CD4-positive, alpha-beta T cell treated with Interleukin-2 at 100 ng/mL for 4 hours (primary cell): ENCODE measurements around the gene CELF6.
"Not testable (repeated sequence)": the region's sequence is repeated elsewhere in the genome, so short reads cannot be mapped to it uniquely, and the experiment has no call there.

Source experiments
- DNase-seq: peaks from one replicate; pipeline ENCODE4 v3.0.0-alpha.2; 2020; ENCODE audit warnings: low spot score

Gene CELF6

DNA sequence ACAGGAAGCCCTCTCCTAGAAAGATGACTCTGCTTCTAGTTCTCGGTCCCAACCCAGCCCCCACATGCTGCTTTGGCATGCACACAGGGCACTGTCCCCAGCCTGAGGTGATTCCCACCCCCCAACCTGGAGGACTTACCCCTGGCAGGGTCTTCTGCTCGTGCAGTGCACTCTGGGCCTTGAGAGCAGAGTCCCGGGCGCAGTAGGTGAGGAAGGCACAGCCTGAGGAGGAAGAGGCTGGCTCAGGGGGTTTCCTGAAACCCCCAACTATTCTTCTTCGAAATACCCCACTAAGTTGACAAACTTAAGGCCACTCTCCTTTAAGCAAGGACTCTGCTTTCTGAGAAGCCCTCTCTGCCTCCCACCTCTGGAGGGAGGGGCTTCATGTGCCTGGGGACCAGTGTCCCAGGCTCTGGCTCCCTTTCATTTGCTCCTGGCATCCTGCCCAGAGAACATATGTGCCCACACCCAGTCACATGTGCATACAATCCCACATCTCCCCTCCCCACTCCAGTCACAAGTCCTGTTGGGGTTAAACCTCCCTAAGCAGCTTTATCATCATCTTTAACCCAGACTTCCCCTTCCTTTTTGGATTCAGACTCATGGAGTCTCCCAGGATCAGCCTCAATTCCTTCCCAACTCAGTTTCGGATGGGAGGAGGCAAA lies 4.1 kb downstream of the CELF6 start:
- no peak for DNase-seq

DNA sequence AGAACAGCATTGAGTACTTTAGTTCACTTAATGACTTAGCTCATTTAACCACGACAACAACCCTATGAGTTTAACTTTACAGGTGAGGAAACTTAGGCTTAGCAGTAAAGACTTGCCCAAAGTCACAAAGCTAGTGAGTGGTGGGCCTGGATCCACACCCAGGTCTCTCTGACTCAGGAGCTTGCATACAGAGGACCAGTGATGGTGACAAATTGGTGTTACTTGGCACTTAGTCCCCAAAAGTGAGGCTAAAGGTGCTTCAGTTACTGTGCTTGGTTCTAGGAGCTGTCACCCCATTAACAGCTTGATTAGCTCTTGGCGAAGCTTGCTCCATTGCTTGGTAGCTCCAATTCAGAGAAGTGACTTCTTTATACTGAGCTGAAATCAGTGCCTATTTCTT lies 6.1 kb downstream of the CELF6 start:
- DNase-seq = no peak

DNA sequence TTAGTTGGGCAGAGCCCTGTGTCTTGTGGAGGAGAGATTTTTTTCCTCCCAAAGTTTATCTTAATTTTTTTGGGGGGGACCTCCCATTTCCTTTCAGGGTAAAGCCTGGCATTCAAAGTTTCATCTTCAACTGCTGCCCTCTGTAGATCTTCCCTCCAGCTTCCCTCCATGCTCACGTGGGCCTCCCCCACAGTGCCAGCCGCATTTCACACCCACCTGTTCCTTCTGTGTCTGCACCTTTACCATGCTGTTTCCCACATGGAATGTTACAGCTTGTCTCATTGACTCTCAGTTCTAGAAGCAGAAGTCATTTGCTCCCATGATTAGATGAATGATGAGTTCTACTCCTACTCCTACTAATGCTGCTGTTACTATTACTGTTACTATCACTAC lies 6.5 kb downstream of the CELF6 start:
- no peak for DNase-seq

DNA sequence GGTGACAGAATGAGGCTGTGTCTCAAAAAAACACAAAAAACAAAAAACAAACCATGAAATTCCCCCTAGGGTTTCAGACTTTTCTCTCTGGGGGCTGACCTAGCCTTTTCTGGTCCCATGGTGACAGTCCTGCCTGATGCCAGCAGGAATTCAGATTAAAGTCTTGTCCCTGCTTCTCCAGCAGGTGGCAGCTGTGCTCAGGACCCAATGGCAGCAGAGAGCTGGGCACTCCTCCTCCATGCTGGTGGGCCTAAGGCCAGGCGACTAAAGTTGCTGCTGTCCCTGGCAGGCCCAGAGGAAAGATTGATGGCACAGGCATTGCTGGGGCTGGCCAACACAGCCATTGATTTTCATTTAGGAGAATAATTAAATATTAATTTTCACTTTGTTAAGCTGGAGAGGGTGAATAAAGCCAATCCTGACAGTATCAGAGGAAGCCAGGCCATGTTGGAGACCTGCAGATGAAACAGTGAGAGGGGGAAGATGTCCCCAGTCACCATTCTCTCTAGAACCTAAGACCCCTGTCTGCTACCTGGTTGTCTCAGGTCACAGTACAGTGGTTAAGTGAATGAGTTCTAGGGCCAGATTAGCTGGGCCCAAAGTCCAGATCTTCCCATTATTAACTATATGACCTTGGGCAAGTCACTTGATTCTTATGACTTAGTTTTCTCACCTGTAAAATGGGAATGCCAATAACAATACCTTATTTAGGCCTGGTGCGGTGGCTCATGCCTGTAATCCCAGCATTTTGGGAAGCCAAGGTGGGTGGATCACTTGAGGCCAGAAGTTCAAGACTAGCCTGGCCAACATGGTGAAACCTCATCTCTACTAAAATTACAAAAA lies 7.1 kb downstream of the CELF6 start:
- DNase-seq = peak; percentile 61

DNA sequence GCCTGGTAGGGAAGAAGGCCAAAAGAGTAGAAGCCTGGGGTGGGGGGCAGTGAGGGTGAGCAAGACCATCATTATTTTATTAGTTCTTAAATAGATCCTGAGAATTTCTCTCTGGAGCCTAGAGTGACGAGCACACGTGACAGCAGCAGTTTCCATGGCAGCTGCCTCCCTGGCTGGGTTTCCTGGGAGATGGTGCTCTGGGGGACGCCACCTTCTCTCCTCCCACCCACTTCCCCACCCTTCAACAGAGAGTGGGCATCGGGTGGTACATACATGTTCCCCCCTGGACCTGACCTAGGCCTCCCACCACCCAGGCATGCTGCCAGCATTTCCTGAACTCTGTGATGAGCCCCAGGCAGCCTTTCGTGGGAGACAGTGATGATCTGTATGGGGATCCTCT lies 12.9 kb downstream of the CELF6 start:
- no peak for DNase-seq

DNA sequence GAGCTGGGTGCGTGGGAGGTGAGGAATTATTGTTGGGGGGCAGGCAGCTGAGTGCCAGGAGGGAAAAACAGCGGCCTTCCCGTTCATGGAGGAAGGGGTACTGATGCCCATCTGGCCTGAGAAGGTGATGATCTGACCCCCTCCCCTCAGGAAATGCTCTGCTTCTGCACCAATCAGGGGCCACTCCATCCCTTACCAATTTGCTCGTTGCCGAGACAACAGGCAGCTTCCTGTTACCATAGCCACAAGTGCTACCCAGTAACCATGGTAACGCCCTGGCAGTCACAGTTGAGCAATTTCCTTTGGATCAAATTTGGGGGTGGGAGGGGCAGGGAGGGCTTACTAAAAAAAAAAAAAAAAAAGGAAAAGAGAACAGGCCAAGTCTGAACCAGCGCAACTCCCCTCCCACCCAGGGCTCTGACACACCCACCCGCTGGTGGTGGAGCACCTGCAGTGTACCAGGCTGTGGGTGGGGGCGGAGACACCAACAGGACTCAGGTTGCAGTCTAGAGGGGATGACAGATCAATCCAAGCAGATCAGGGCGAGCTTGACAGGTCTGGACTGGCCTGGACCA lies 13.7 kb downstream of the CELF6 start:
- DNase-seq = peak; percentile 75

DNA sequence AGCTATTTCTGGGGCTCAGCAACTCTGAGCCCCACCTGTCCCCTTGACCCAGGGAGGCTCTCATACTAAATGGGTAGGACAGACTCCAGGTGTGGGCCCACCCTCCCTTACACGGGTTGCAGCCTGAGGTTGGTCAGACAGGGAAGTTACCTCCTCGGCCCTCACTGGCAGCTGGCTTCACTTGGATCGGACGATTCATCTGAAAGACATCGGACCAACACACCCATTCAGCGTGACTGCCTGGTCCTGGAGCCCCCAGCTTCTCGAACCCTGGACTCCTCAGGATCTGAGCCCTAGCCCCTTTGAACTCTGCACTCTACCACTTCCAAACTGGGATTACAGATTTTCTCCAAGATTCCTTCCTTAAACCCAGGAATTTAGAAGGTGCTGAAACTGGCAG lies 15.4 kb downstream of the CELF6 start:
- DNase-seq = no peak

DNA sequence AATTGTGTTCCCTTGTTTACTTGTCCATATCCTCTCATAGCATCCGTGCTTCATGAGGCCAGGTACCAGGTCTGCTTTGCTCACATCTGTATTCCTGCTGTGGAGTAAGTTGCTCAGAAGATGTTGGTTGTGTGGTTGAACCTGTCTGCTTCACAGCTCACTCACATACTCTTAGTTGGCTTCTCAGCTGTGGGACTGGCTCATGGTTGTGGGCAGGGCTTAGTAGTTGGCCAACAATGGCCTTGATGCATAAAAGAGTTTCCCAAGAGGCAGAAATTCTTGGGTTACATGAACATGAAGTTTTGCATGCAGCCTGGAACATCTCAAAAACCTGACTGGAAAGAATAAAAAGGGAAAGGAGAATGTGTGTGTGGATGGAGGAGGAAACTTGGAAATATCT lies 17.0 kb downstream of the CELF6 start:
- no peak for DNase-seq

DNA sequence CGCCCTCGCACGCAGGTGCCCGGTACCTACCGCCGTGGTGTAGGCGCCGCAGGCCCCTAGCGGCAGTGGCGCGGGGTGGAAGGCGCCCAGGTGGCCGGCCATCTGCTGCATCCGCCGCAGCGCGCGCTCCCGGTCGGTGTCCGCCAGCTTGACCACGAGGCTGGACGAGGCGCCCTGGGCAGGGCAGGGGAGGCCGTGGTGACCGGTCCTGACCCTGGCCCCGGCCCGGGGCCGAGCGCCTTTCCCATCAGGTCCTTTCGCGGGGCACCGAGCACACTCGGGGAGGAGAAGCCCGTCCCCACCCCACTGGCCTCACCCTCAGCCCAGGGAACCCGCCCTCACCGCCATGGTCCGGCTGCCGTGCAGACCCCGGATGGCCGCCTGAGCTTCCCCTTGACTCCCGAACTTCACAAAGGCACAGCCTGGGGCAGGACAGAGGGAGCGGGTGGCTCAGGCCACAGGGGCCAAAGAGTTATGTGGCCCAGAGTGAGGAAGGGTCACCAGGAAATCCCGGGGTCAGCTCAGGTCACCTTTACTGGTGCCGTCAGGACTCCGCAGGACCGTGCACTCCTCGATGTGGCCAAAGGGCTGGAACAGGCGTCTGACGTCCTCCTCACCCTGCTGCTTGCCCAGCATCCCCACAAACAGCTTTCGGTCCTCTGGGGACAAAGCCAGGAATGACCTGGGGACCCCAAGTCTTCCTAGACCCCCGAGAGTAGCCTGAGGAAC lies 30.2 kb downstream of the CELF6 start:
- no peak for DNase-seq

DNA sequence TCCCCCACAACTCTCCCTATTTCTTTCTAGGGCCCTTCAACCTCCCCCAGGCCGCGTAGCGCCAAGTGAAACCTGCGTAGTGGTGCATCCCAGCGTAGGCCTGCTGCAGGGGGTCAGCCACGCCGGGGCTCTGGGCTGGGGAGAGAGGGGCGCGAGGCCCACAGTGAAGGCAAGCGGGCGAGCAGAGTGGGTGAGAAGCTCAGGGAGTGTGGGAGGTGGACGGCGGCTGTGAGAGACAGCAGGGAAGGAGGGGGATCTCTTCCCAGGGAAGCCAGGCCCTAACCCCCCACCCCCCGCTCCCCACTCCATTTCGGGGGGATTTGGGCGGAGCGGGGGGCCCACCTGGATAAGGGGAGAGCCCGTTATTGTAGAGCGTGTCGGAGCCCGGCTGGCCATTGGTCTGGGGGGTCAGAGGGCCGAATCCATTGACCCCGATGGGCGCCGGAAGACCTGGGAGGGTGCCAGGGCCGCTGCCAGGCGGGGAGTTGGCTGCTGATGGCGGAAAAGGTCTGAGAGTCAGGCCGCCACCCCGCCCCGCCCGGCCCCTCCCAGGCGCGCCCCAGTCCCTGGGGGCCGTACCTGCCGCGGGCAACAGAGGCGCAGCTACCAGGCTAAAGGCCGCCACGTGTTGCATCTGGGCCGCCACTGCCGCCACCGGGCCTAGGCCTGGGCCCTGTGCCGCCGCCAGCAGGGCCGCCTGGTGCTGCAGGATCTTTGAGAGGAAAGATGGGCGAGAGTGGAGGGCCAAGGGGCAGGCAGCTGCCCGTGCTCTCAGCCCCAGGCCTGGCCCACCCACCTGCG lies 31.0 kb downstream of the CELF6 start:
- DNase-seq = no peak

DNA sequence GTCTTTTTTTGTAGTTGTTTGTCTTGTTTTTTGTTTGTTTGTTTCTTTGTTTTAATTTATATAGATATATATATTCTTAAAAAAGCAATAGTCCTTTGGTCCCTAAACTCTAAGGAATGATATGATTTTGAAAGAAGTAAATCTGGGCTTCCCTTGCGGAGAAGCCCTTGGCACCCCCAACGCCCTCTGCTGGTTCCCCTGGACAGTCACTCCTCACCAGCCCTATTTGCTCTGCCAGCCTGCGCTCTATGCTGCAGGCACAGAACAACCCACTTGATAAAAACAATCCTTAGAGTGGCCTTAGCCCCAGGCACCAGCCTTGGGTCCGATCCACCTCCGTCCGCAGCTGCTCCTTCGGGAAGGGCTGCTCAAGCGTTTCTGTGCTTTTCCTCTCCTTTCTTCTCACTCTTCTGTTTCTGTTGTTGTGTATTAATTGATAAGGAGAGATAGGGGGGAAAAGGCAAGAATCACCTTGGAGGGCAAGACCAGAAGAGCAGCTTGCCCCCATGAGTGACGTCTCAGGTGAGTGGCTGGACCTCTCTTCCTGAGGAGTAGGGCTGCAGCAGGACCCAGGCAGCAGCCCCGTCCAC lies 33.9 kb downstream of the CELF6 start:
- DNase-seq = peak; percentile 48

DNA sequence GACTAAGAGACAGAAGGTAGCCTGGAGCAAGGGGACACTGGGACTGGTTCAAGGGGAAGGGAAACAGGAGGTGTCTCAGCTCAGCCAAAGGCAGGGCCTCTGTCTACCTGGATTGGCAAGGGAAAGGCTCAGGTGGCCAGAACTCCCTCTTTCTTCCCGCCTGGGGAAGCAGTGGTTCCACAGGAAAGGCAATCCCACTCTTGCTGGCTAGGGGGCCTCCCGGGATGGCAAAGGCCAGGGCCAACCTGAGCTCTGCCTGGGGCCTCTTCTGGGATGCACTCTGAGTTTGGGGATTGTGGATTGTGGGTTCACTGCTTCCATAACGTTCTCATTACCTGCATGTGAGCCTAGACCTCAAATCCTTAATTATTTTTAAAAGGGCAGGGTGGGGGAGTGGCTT lies 34.6 kb downstream of the CELF6 start:
- DNase-seq = no peak

DNA sequence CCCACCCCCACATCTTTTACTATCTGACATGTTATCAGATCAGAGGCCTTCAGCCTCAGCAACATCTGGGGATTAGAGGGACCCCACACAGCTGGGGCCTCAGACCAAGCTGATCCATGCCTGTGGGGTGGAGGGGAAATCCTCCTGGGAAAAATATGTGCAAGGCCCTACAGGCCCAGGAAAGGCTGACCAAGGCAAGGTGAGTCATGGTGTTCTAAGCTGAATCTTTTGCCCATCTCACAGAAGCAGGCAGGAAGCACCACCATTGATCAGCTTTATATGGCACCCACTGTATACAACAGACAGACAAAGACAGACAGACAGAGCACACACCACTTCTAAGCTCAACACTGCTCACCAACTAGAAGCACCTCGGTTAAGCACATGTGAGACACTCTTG lies 35.2 kb downstream of the CELF6 start:
- DNase-seq = no peak

DNA sequence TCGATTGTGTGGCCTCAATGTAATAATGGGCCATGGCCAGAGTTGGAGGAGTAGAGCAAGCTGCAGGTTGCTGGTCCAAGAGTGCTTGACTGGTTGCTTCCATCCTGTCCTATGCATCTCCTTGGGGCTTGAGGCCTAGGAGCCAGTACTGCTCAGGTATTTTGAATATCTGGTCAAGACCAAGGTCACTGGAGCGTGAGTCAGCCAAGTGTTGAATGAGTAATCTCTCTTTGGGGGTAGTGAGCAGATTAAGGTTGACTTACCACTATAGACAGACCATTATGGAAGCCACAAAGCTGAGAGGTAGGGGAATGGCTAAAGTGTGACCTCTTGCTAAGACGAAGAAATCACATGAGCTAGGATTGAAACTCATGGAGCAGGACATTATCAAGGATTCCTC lies 38.2 kb downstream of the CELF6 start:
- DNase-seq = no peak

DNA sequence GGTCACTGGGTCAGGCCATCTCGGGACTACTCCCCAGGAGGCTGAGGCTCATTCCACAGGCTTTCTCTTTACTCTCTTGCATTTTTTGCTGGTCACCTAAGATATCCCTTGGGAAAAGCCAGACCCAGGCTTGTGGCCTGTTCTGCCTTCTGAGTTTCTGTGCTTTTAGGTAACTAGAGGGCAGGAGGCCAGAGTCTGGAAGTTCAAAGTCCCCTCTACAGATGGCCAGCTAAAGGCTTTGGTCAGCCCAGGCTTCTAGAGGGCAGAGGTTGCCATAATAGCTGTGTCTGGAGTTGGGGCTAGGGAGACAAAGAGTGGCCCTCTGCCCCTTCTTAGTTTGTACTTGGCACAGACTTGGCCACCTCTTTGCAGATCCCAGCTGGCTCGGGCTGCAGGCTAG lies 39.2 kb downstream of the CELF6 start:
- no peak for DNase-seq

DNA sequence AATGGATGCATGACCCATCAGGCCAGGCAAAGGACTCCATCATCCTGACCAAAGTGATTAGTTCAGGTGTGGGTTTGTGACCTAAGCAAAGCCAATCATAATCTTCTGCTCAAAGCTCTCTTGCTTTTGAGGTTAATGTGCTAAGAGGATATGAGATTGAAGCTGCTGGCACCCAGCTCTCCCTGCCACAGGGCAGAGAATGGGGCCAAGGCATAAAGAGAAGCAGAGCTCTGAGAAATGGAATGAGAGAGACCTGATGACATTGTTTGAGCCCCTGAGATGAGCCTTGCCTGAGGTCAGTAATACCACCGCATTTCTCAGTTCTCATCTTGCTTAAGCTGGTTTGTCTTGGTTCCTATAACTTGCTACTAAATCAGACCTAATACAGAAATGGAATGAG lies 41.2 kb downstream of the CELF6 start:
- no peak for DNase-seq

DNA sequence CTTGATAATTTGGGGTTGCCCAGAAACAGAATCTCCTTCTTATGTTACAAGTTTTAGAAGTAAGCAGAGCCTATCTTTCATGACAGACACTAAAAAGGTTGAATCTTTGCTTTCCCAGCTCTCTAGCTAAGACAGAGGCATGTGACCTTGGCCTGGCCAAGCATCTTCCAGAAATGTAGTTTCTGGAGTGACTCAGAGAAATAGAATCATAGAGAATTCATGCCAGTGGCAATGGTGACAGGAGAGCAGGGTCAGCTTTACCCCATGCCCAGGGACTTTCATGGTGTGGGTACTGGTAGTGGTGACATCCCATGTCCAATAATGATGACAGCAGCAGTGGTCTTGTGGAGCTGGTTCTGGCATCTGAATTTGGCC lies 43.6 kb downstream of the CELF6 start:
- DNase-seq = no peak

DNA sequence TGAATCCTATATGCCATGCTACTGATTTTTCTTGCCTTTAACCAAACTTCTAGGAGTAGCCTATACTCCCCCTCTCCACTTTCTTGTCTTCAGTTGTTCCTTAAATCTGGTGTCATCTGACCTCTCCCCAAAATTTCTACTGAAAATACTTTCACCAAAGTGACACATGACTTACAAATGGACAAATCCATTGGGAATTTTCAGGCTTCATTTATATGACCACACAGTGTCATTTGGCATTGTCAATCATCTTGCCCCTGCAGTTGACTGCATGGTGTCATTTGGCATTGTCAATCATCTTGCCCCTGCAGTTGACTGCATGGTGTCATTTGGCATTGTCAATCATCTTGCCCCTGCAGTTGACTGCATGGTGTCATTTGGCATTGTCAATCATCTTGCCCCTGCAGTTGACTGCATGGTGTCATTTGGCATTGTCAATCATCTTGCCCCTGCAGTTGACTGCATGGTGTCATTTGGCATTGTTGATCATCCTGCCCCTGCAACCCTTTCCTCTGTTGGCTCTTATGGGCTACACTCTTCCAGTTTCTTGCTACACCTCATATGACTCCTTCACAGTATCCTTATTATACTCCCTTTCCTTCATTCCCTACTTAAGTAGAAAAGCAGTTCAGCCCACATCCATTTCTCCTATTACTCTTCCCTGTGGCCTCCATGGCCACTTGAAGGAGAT lies 44.2 kb downstream of the CELF6 start:
- not testable (repeated sequence) for DNase-seq

DNA sequence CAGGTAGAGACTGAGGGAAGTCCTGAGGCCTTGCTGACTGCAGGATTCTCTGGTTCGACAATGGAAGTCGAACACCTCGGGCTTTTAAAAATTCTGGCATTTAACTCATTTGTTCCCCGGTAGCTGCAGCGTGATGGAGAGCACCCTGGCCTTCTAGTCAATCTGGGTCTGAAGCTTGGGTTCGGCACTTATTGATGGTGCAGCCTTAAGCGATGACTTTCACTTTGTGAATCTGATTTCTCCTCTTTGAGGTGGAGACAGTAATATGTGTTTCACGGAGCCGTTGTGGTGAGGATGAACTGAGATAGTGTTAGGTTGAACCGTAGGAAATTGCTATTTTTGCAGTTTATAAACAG lies 47.0 kb downstream of the CELF6 start:
- DNase-seq = no peak

DNA sequence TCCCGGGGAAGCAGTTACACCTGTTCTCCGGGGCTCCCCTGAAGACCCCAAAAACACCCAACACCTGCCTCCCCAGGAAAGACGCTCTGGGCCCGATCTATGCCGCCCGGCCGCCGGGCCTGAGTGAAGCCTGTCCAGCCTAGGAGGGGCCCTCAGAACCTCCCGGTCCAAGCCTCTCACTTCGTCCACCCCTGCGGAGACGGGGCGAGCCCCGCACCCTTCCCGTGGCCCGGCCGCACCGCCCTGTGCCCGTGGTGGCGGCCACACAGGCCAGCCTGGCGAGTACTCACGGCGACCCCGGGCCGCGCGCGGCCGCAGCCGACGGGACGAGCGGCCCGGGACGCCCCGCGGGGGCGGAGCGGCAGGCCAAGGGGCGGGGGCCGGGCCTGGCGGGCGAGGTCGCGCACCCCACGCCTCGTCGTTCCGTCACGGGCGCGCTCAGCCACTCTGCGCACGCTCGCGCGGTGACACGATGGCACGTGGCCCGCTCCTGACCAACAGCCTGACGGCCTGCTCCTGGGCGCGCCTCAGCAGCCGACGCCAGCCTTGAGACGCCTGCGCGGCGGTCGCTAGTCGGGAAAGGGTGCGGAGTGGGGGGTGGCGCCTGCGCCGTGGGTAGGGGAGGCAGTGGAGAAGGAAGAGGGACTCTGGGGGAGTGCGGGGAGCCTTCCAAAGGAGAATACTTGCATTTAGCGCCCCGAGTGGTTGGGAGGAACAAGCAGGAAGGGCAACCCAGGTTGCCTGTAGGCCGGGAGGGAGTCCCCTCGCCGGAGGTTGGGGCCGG lies 47.6 kb downstream of the CELF6 start, which contains the start of gene PARP6:
PARP6 (minus strand) TSS at position 342 of the 784 bp plus-strand sequence. CDS start 5,077 bp downstream, outside the sequence.
- peak; percentile 99 for DNase-seq
